ENCODE results near the gene PRKN. TPM values are rescaled to one million over a fixed set of nuclear protein-coding genes. Genes with fewer than 3 reads are reported as not detected.

The PRKN gene
- total and polyA plus RNA-seq, 9 of the 15 experiments (the other 6 are each of a cell fraction or from before 2014, with no cell fraction given) = 0.03 to 0.96 (median 0.15) TPM; not detected in 2

- peak; percentile 58; the same call in 1 of the 2 replicates for TF ChIP-seq ZBTB7A (IDR thresholded peaks at IDR 0.05; ENCODE audit: borderline replicate concordance, control insufficient read depth, low read depth, low read length)
- peak; percentile 72 for TF ChIP-seq POLR2A (conservative IDR thresholded peaks at IDR 0.05)
- TF ChIP-seq L3MBTL2 (IDR thresholded peaks at IDR 0.05) = peak; percentile 77
- TF ChIP-seq ZSCAN32 (CRISPR knock-in tag; IDR thresholded peaks at IDR 0.05) = no peak
- TF ChIP-seq MNT (conservative IDR thresholded peaks at IDR 0.05) = peak; percentile 47 to 75; a peak in 3 of 4 replicates
- peak; percentile 58; the same call in 1 of the 2 replicates for TF ChIP-seq KDM2B (CRISPR knock-in tag; IDR thresholded peaks at IDR 0.05)
These were observed at the start of gene PRKN, which contains the start of gene PACRG (continued) for GRCh38 chr6:162727322-162728182.

- FAIRE-seq = no peak
- TF ChIP-seq ZBTB34 (CRISPR knock-in tag; IDR thresholded peaks at IDR 0.05) (no peak), RFX5 (IDR thresholded peaks at IDR 0.05; ENCODE audit: low read depth, low read length) (no peak), DNMT1 (IDR thresholded peaks at IDR 0.05) (no peak), UBTF (IDR thresholded peaks at IDR 0.05; ENCODE audit: borderline replicate concordance in 1 of 2, low read depth in 2 of 2, low read length in 2 of 2) (no peak), MEF2A (IDR thresholded peaks at IDR 0.05; ENCODE audit: control insufficient read depth, low read depth, low read length) (no peak), RBM39 (optimal IDR thresholded peaks at IDR 0.05; ENCODE audit: low read depth, low read length) (no peak), SRSF9 (IDR thresholded peaks at IDR 0.05; ENCODE audit: borderline replicate concordance, low read depth, low read length) (no peak), E2F1 (CRISPR knock-in tag; IDR thresholded peaks at IDR 0.05) (no peak)
These were observed 49.5 kb upstream of the PRKN start for GRCh38 chr6:162777091-162777490.

More at GRCh38 chr6:162777091-162777490, 49.5 kb upstream of the PRKN start:
- intact Hi-C loops (cut with micrococcal nuclease) (no loop called here), in situ Hi-C loops (cut with MboI) (no loop called here)
- ChIA-PET POLR2A (interaction anchor here (0.6 kb wide), 1 partner anchor 137 kb away, joined by 3 read pairs; no protein-coding TSS in a partner anchor), CTCF (ENCODE audit: low intra/inter-chr PET ratio) (no interaction called here)
- Histone ChIP-seq H3K27ac (ENCODE audit: extremely low read depth, low read depth, low read length) (no peak overlapping the region), H3K9me3 (replicated peaks; ENCODE audit: control insufficient read depth, insufficient read depth, low read depth, low read length) (peaks cover 7% of the 10 kb centered on the region), H3K4me3 (no peak overlapping the region), H2AFZ (ENCODE audit: low read depth, low read length) (no peak overlapping the region), H3K9ac (ENCODE audit: insufficient read depth in 1 of 2, low read depth in 2 of 2, low read length in 2 of 2) (no peak overlapping the region), H3K4me1 (replicated peaks in 1 of 2; ENCODE audit: control insufficient read depth in 2 of 2, insufficient read depth in 2 of 2, low read length in 2 of 2) (no peaks in the 10 kb centered on the region), H3K79me2 (ENCODE audit: control insufficient read depth, insufficient read depth, low read length) (no peaks in the 10 kb centered on the region), H3K4me2 (ENCODE audit: insufficient read depth, low read length) (no peak overlapping the region), H3K9me1 (ENCODE audit: control insufficient read depth, insufficient read depth, low read length) (no peaks in the 10 kb centered on the region), H3K36me3 (ENCODE audit: control insufficient read depth, insufficient read depth, low read length) (no peaks in the 10 kb centered on the region), H3K27me3 (ENCODE audit: control insufficient read depth in 2 of 2, insufficient read depth in 2 of 2, low read length in 2 of 2) (no peaks in the 10 kb centered on the region), H4K20me1 (replicated peaks; ENCODE audit: control insufficient read depth, insufficient read depth, low read length) (no peaks in the 10 kb centered on the region)
- ATAC-seq (no peak), DNase-seq (ENCODE audit: extremely low read depth in 1 of 4, low spot score in 3 of 4) (no peak)
- under 1% methylated on average over 7 of the region's 7 CpGs for WGBS (ENCODE audit: insufficient coverage, low coverage, missing lambda C conversion rate)
- BruUV-seq (replicated peaks) = no TSS peak
